Panc1 (cell line): ENCODE data around the gene PDK2. TPM values are rescaled to one million over a fixed set of nuclear protein-coding genes. Genes with fewer than 3 reads are reported as not detected.

Experiments used
- ATAC-seq: fragments of 200-7000 bp; cut with Tn5 transposase; 2 replicates; pipeline ENCODE4 v1.9.1; 2020; ENCODE audit warnings: mild to moderate bottlenecking, moderate library complexity
- BruUV-seq: library from RNA; stranded (reverse); fragments of 400-500 nt; replicated peaks from 2 replicates; lab custom pipeline; 2021; lab: Mats Ljungman, UMichigan
- CTCF ChIA-PET: fragments of 300-600 bp; sonication (Branson Sonifier 250); formaldehyde crosslinking; loops from one replicate; lab custom pipeline; 2022; ENCODE audit warnings: antibody characterized with exemption; lab: Charles Lee
- POLR2A ChIA-PET: fragments of 300-600 bp; sonication (Branson Sonifier 250); formaldehyde crosslinking; loops from one replicate; lab custom pipeline; 2022; ENCODE audit warnings: antibody characterized with exemption; lab: Charles Lee
- DNase-seq: peaks from one replicate; pipeline ENCODE4 v3.0.0-alpha.2; 2010; ENCODE audit warnings: low read depth, low spot score
- H3K27ac ChIP-seq: 2 replicates; pipeline ENCODE4 v1.5.1; 2011; ENCODE audit warnings: mild to moderate bottlenecking, low read length, inconsistent platforms
- H3K27me3 ChIP-seq: fragments of 200-500 bp; sonication (Bioruptor generic); 2 replicates; pipeline ENCODE4 v1.6.0; 2014; ENCODE audit warnings: low read length, inconsistent platforms; ENCODE audit not compliant: control insufficient read depth, insufficient read depth
- H3K36me3 ChIP-seq: fragments of 200-500 bp; sonication (Bioruptor generic); 2 replicates; pipeline ENCODE4 v1.5.1; 2014; ENCODE audit warnings: inconsistent platforms, mild to moderate bottlenecking, low read length, moderate library complexity; ENCODE audit not compliant: control insufficient read depth, insufficient read depth
- H3K4me1 ChIP-seq: 2 replicates; pipeline ENCODE4 v1.5.1; 2011; ENCODE audit warnings: inconsistent platforms, mild to moderate bottlenecking, low read length, moderate library complexity; ENCODE audit not compliant: control insufficient read depth, insufficient read depth
- H3K4me3 ChIP-seq, 2 experiments: 2 replicates each; pipeline ENCODE4 v1.5.1; 2011 to 2012; ENCODE audit warnings: low read depth in 2 of 2, low read length in 2 of 2, mild to moderate bottlenecking in 2 of 2, inconsistent platforms in 1 of 2, moderate library complexity in 1 of 2
- H3K9me3 ChIP-seq: fragments of 200-500 bp; sonication (Bioruptor generic); 2 replicates; pipeline ENCODE4 v1.5.1; 2014; ENCODE audit warnings: low read depth, mild to moderate bottlenecking, inconsistent platforms, low read length, moderate library complexity; ENCODE audit not compliant: control insufficient read depth, insufficient read depth
- POLR2AphosphoS5 ChIP-seq: IDR thresholded peaks from 2 replicates; pipeline ENCODE4 v1.6.1; 2012; ENCODE audit warnings: mild to moderate bottlenecking, low read depth, low read length, moderate library complexity
- SIN3A ChIP-seq: IDR thresholded peaks from 2 replicates; pipeline ENCODE4 v1.6.1; 2012; ENCODE audit warnings: low read depth, mild to moderate bottlenecking, low read length, moderate library complexity, borderline replicate concordance; ENCODE audit not compliant: insufficient read depth
- TCF7L2 ChIP-seq: IDR thresholded peaks from 2 replicates; pipeline ENCODE4 v1.6.1; 2011; ENCODE audit warnings: mild to moderate bottlenecking, low read depth, low read length, inconsistent platforms
- in situ Hi-C: cut with HindIII; loops from 2 replicates; pipeline ENCODE4 v1.10.0; 2016; ENCODE audit warnings: low sequenced_read_pairs, low pct_unique_long_range_greater_than_20kb
- intact Hi-C: fragments of 100-400 bp; cut with micrococcal nuclease; formaldehyde crosslinking; loops from one replicate; pipeline ENCODE4 v1.10.0; 2022; ENCODE audit not compliant: unreplicated experiment
- total RNA-seq: library from RNA; stranded (reverse); gene quantifications from one replicate; pipeline ENCODE4 v1.2.1, GENCODE V29; 2021; ENCODE audit not compliant: unreplicated experiment
- TF ChIP-seq, protein P1 (sequence below): fragments of 450-650 bp; IDR thresholded peaks from 2 replicates; pipeline ENCODE4 v1.5.1; 2017; ENCODE audit warnings: mild to moderate bottlenecking
- TF ChIP-seq, protein P2 (sequence below), 2 experiments: IDR thresholded peaks; 2 replicates each; pipeline ENCODE4 v1.6.1; 2011 to 2012; ENCODE audit warnings: low read depth in 2 of 2, control low read depth in 1 of 2, low read length in 1 of 2, mild to moderate bottlenecking in 1 of 2, moderate library complexity in 1 of 2; ENCODE audit not compliant: insufficient read depth in 1 of 2

PDK2 gene
- total RNA-seq, 1 experiment from 2014 or later, result 46.0 TPM

DNA sequence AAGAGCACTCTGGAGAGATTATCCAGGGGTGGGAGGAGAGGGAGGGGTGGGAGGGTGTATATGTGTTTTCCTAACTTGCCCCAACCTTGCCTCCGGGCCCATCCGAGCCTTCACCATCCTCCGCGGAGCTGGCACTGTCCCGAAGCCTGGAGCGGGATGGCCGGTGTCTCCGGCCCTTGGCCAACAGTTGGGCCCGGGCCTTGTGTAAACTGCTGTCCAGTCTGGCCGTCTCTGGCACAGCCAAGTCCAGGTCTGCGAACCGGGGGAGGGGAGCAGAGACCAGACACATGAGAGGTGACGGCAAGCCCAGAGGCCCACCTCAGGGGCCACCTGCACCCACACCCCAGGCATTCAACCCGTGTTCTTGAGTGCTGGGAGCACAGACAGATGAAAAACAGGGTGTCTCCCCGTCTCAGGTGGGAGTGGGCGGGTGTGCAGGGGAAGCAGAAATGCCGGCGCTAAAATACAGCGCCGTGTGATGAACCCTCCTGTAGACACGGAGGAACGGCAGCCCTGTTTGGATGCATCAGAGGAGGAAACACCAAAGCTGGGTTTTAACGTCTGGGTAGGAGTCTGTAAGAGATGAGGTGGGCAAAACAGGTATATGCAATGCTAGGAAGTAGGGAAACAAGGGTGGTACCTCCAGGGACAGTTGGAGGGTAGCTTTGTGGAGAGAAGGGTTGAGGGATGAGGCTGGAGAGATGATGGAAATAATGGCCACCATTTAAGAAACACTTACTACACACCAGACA, 23.1 kb downstream of the PDK2 start:
- no peaks in the 10 kb centered on the region for H3K9me3 ChIP-seq
- ATAC-seq, result no peak
- 0 out of 2 replicates have a peak, but pooled peaks cover 2% of the 10 kb centered on the region for H3K4me1 ChIP-seq
- H3K36me3 ChIP-seq, result no peaks in the 10 kb centered on the region
- CTCF ChIA-PET, result interaction anchor here (0.6 to 1.0 kb wide), 2 partner anchors 23 to 26 kb away, joined by 3 to 11 read pairs; no protein-coding TSS in a partner anchor
- H3K27me3 ChIP-seq, result no peaks in the 10 kb centered on the region
- no peak for TF ChIP-seq TCF7L2
- no peak for TF ChIP-seq POLR2AphosphoS5
- no peak for TF ChIP-seq SIN3A
- TF ChIP-seq, protein P1, sequence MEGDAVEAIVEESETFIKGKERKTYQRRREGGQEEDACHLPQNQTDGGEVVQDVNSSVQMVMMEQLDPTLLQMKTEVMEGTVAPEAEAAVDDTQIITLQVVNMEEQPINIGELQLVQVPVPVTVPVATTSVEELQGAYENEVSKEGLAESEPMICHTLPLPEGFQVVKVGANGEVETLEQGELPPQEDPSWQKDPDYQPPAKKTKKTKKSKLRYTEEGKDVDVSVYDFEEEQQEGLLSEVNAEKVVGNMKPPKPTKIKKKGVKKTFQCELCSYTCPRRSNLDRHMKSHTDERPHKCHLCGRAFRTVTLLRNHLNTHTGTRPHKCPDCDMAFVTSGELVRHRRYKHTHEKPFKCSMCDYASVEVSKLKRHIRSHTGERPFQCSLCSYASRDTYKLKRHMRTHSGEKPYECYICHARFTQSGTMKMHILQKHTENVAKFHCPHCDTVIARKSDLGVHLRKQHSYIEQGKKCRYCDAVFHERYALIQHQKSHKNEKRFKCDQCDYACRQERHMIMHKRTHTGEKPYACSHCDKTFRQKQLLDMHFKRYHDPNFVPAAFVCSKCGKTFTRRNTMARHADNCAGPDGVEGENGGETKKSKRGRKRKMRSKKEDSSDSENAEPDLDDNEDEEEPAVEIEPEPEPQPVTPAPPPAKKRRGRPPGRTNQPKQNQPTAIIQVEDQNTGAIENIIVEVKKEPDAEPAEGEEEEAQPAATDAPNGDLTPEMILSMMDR, result no peak
- TF ChIP-seq, protein P2, sequence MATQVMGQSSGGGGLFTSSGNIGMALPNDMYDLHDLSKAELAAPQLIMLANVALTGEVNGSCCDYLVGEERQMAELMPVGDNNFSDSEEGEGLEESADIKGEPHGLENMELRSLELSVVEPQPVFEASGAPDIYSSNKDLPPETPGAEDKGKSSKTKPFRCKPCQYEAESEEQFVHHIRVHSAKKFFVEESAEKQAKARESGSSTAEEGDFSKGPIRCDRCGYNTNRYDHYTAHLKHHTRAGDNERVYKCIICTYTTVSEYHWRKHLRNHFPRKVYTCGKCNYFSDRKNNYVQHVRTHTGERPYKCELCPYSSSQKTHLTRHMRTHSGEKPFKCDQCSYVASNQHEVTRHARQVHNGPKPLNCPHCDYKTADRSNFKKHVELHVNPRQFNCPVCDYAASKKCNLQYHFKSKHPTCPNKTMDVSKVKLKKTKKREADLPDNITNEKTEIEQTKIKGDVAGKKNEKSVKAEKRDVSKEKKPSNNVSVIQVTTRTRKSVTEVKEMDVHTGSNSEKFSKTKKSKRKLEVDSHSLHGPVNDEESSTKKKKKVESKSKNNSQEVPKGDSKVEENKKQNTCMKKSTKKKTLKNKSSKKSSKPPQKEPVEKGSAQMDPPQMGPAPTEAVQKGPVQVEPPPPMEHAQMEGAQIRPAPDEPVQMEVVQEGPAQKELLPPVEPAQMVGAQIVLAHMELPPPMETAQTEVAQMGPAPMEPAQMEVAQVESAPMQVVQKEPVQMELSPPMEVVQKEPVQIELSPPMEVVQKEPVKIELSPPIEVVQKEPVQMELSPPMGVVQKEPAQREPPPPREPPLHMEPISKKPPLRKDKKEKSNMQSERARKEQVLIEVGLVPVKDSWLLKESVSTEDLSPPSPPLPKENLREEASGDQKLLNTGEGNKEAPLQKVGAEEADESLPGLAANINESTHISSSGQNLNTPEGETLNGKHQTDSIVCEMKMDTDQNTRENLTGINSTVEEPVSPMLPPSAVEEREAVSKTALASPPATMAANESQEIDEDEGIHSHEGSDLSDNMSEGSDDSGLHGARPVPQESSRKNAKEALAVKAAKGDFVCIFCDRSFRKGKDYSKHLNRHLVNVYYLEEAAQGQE (IDR thresholded peaks at IDR 0.05; ENCODE audit: insufficient read depth in 1 of 2, low read depth in 2 of 2, low read length in 1 of 2), result no peak
- no peak overlapping the region for H3K27ac ChIP-seq
- intact Hi-C loops, result no loop called here
- DNase-seq, result no peak
- POLR2A ChIA-PET, result no interaction called here
- no TSS peak for BruUV-seq
- in situ Hi-C loops, result no loop called here
- H3K4me3 ChIP-seq, result no peak overlapping the region

DNA sequence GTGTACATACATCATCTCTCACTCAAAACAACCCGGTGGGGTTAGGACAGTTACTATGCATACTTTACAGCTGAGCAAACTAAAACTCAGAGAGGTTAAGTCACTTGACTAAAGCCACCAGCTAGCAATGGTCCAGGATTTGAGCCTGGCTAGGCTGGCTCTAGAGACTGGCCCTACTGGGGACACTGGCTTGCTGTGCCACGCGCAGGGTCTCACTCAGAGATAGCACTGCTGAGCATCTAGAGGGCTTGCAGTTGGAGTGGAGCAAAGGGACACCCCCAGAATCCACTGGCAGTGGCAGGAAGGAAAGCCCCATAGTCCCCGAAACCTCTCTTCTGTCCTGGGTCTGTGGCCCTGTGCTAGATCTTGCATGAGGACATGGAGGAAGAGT, 23.7 kb downstream of the PDK2 start:
- ChIA-PET CTCF (interaction anchor here (0.6 to 1.0 kb wide), 3 partner anchors 22 to 33 kb away, joined by 3 to 11 read pairs (median 5); no protein-coding TSS in a partner anchor), POLR2A (no interaction called here)
- H3K36me3 ChIP-seq, result no peaks in the 10 kb centered on the region
- H3K9me3 ChIP-seq, result no peaks in the 10 kb centered on the region
- H3K27ac ChIP-seq, result no peak overlapping the region
- in situ Hi-C loops, result no loop called here
- no peaks in the 10 kb centered on the region for H3K27me3 ChIP-seq
- intact Hi-C loops, result no loop called here
- no peak for DNase-seq
- BruUV-seq, result no TSS peak
- ATAC-seq, result no peak
- peaks cover 3% of the 10 kb centered on the region; the same call in 1 of the 2 replicates for H3K4me1 ChIP-seq
- H3K4me3 ChIP-seq, result no peak overlapping the region
- TF ChIP-seq SIN3A (no peak), TCF7L2 (no peak), POLR2AphosphoS5 (no peak)
- TF ChIP-seq, protein P1, result no peak
- TF ChIP-seq, protein P2 (IDR thresholded peaks at IDR 0.05; ENCODE audit: insufficient read depth in 1 of 2, low read depth in 2 of 2, low read length in 1 of 2), result no peak
